K562 (cell line): ENCODE data around the gene TACR2. TPM values are rescaled to one million over a fixed set of nuclear protein-coding genes. Genes with fewer than 3 reads are reported as not detected.

Source experiments
- ATAC-seq: fragments of 200-7000 bp; cut with Tn5 transposase; 3 replicates; pipeline ENCODE4 v1.9.1; 2020; ENCODE audit warnings: moderate library complexity
- BruUV-seq: library from RNA; stranded (reverse); fragments of 400-500 nt; replicated peaks from 2 replicates; lab custom pipeline; 2021; lab: Mats Ljungman, UMichigan
- CTCF ChIA-PET: fragments of 300-600 bp; formaldehyde crosslinking; extraction: SDS; loops from one replicate; lab custom pipeline; 2021; ENCODE audit warnings: low intra/inter-chr PET ratio; lab: Yijun Ruan, JAX
- POLR2A ChIA-PET: fragments of 300-600, 350-650 bp; sonication (Branson Sonifier 250); formaldehyde crosslinking; extraction: SDS; loops from one replicate; lab custom pipeline; 2021; ENCODE audit warnings: antibody characterized with exemption, inconsistent platforms; lab: Yijun Ruan, JAX
- DNase-seq, 4 experiments: peaks; one replicate each; pipeline versions ENCODE4 v3.0.0 to v3.0.0-alpha.2; 2011 to 2018; ENCODE audit warnings: low spot score in 3 of 4, mixed read lengths in 3 of 4; ENCODE audit errors: extremely low read depth in 1 of 4
- FAIRE-seq: peaks from 2 replicates; lab custom pipeline; 2011; peaks lifted over from hg19 to GRCh38; lab: Jason Lieb, UNC
- H2AFZ ChIP-seq: 2 replicates; pipeline ENCODE4 v1.6.0; 2011; ENCODE audit warnings: low read depth, low read length, control low read depth, inconsistent platforms
- H3K27ac ChIP-seq: fragments of 200-600 bp; 3 replicates; pipeline ENCODE4 v1.8.0; 2011; ENCODE audit warnings: low read depth, mild to moderate bottlenecking, control low read depth, inconsistent platforms, low read length, moderate library complexity, mixed read lengths; ENCODE audit errors: extremely low read depth
- H3K27me3 ChIP-seq, 2 experiments: fragments of 300-600 bp in 1 of 2; 2 replicates in 1 of 2; 3 replicates in 1 of 2; pipeline versions ENCODE4 v1.6.0 to v1.8.0; 2011; ENCODE audit warnings: inconsistent platforms in 2 of 2, low read length in 2 of 2, mild to moderate bottlenecking in 1 of 2, mixed read lengths in 1 of 2, moderate library complexity in 1 of 2; ENCODE audit not compliant: control insufficient read depth in 2 of 2, insufficient read depth in 2 of 2
- H3K36me3 ChIP-seq: fragments of 300-600 bp; 3 replicates; pipeline ENCODE4 v1.8.0; 2011; ENCODE audit warnings: mild to moderate bottlenecking, low read length, inconsistent platforms; ENCODE audit not compliant: control insufficient read depth, insufficient read depth
- H3K4me1 ChIP-seq, 2 experiments: fragments of 200-600 bp in 1 of 2; replicated peaks in 1 of 2; 2 replicates in 1 of 2; 3 replicates in 1 of 2; pipeline versions ENCODE4 v1.5.1 to v1.8.0; 2011; ENCODE audit warnings: inconsistent platforms in 2 of 2, low read length in 2 of 2, mild to moderate bottlenecking in 1 of 2, mixed read lengths in 1 of 2, moderate library complexity in 1 of 2; ENCODE audit not compliant: control insufficient read depth in 2 of 2, insufficient read depth in 2 of 2
- H3K4me2 ChIP-seq: 2 replicates; pipeline ENCODE4 v1.6.1; 2011; ENCODE audit warnings: low read length, control low read depth, inconsistent platforms, mixed read lengths; ENCODE audit not compliant: insufficient read depth
- H3K4me3 ChIP-seq: fragments of 200-600 bp; sonication (generic), shearing (Covaris generic); 2 replicates; pipeline ENCODE4 v1.5.1; 2016; ENCODE audit warnings: control low read depth, inconsistent platforms
- H3K79me2 ChIP-seq: fragments of 200-600 bp; 3 replicates; pipeline ENCODE4 v1.8.0; 2011; ENCODE audit warnings: low read length, inconsistent platforms; ENCODE audit not compliant: control insufficient read depth, insufficient read depth
- H3K9ac ChIP-seq, 2 experiments: 2 replicates each; pipeline versions ENCODE4 v1.6.0 to v1.6.1; 2011; ENCODE audit warnings: low read depth in 2 of 2, low read length in 2 of 2, control low read depth in 1 of 2, inconsistent platforms in 1 of 2, mild to moderate bottlenecking in 1 of 2, mixed read lengths in 1 of 2; ENCODE audit not compliant: insufficient read depth in 1 of 2
- H3K9me1 ChIP-seq: one replicate; pipeline ENCODE4 v1.6.0; 2011; ENCODE audit warnings: inconsistent platforms, mild to moderate bottlenecking, low read length, moderate library complexity; ENCODE audit not compliant: control insufficient read depth, insufficient read depth
- H3K9me3 ChIP-seq: replicated peaks from 2 replicates; pipeline ENCODE4 v1.5.1; 2011; ENCODE audit warnings: low read depth, low read length, inconsistent platforms; ENCODE audit not compliant: control insufficient read depth, insufficient read depth
- H4K20me1 ChIP-seq: replicated peaks from 2 replicates; pipeline ENCODE4 v1.6.1; 2011; ENCODE audit warnings: low read length, inconsistent platforms, mixed read lengths; ENCODE audit not compliant: control insufficient read depth, insufficient read depth
- CHAMP1 ChIP-seq: fragments of 450-650 bp; IDR thresholded peaks from 2 replicates; pipeline ENCODE4 v1.6.1; 2016; ENCODE audit warnings: mild to moderate bottlenecking
- NR3C1 ChIP-seq: sonication (generic); formaldehyde crosslinking; IDR thresholded peaks from 2 replicates; pipeline ENCODE4 v1.8.1; 2022; ENCODE audit warnings: missing genetic modification reagents
- POLR2A ChIP-seq: fragments of 450-650 bp; conservative IDR thresholded peaks from 2 replicates; pipeline ENCODE4 v1.6.1; 2016
- ZNF239 ChIP-seq: fragments of 250-450 bp; sonication (Bioruptor Pico); IDR thresholded peaks from 2 replicates; pipeline ENCODE4 v1.4.0; 2020; ENCODE audit warnings: mild to moderate bottlenecking
- ZNF253 ChIP-seq: fragments of 250-450 bp; sonication (Bioruptor Pico); conservative IDR thresholded peaks from 2 replicates; pipeline ENCODE4 v1.6.1; 2021; ENCODE audit warnings: mild to moderate bottlenecking
- WGBS: fragments of 100-300 bp; shearing (Covaris generic); methylation state at CpG from one replicate; pipeline ENCODE4 v1.1.6; 2016; ENCODE audit warnings: low coverage, mixed read lengths; ENCODE audit not compliant: insufficient coverage; ENCODE audit errors: missing lambda C conversion rate; 5-methylcytosine and 5-hydroxymethylcytosine counted together
- in situ Hi-C: fragments of 300-500 bp; cut with MboI; formaldehyde crosslinking; loops from 4 replicates; pipeline ENCODE4 v1.15.0; 2018; ENCODE audit warnings: inconsistent platforms, mixed read lengths
- intact Hi-C: fragments of 100-400 bp; cut with micrococcal nuclease; formaldehyde crosslinking; loops from 2 replicates; pipeline ENCODE4 v1.14.2; 2022
- polyA plus RNA-seq, 8 experiments: library from polyadenylated mRNA; depleted of rRNA in 4 of 8; stranded (reverse) in 5 of 8; unstranded in 3 of 8; fragments of >200 nt; fragmentation: Nextera tagmentation in 2 of 8; fragmentation: Illumina TruSeq in 1 of 8; extraction: Ambion mirVana in 2 of 8; extraction: Trizol in 1 of 8; gene quantifications; 2 replicates each; pipeline versions ENCODE4 v1.2.1 to v1.2.3, GENCODE V29; 2011 to 2014; ENCODE audit warnings: inconsistent platforms in 1 of 8, missing spikeins in 1 of 8
- total RNA-seq, 7 experiments: library from RNA; depleted of rRNA in 6 of 7; stranded (reverse); fragments of >200 nt in 6 of 7; fragmentation: Illumina TruSeq in 2 of 7; extraction: Trizol in 2 of 7; gene quantifications; 2 replicates each; pipeline versions ENCODE4 v1.2.1 to v1.2.3, GENCODE V29; 2011 to 2021; ENCODE audit warnings: low replicate concordance in 1 of 7

Gene TACR2
- total and polyA plus RNA-seq, 9 of the 15 experiments (the other 6 are each of a cell fraction or from before 2014, with no cell fraction given), result not detected

- no peak for TF ChIP-seq CHAMP1
- no peak for TF ChIP-seq ZNF239 (CRISPR knock-in tag)
- no peak for TF ChIP-seq NR3C1 (CRISPR knock-in tag)
Measured at GRCh38 chr10:69387500-69387899, 29.2 kb downstream of the TACR2 start (continued).

GRCh38 chr10:69385454-69386350 is 31.0 kb downstream of the TACR2 start:
- H3K79me2 ChIP-seq, result no peaks in the 10 kb centered on the region
- H2AFZ ChIP-seq, result no peak overlapping the region
- ChIA-PET POLR2A (interaction anchor here (0.6 to 0.8 kb wide), 4 partner anchors 13 to 113 kb away, joined by 3 read pairs; no protein-coding TSS in a partner anchor), CTCF (no interaction called here)
- H3K4me1 ChIP-seq, result peaks cover 13% of the 10 kb centered on the region in 2 experiments; a peak in 4 of 5 replicates
- no peaks in the 10 kb centered on the region for H3K9me1 ChIP-seq
- H3K4me2 ChIP-seq, result no peak overlapping the region
- no peak for ATAC-seq
- 0 out of 4 replicates have a peak overlapping the region, but pooled peaks of 1 of the 2 experiments have one; percentile 54 for H3K9ac ChIP-seq
- H3K36me3 ChIP-seq, result peaks cover 99% of the 10 kb centered on the region
- no peak for DNase-seq
- in situ Hi-C loops, result loop anchor here (5.0 kb wide), 1 partner anchor 138 kb away; no protein-coding TSS in a partner anchor
- BruUV-seq, result no TSS peak
- no peak overlapping the region for H3K27ac ChIP-seq
- H3K9me3 ChIP-seq, result no peaks in the 10 kb centered on the region
- intact Hi-C loops, result no loop called here
- WGBS, result 94% methylated on average over 11 of the region's 11 CpGs
- TF ChIP-seq ZNF253 (CRISPR knock-in tag) (no peak), POLR2A (0 out of 2 replicates have a peak, but pooled peaks have one; percentile 37)
- H3K4me3 ChIP-seq, result no peak overlapping the region
- H4K20me1 ChIP-seq, result peaks cover 17% of the 10 kb centered on the region; the same call in 1 of the 2 replicates
- H3K27me3 ChIP-seq, result no peaks in the 10 kb centered on the region
- no peak for FAIRE-seq
